Lower leg skin (tissue), 3 donors: ENCODE data around the gene CCN5.

Experiments used
- CTCF ChIP-seq, 3 donors: fragments of 450-650 bp; IDR thresholded peaks; one replicate each; pipeline ENCODE4 v1.5.1; 2016; ENCODE audit warnings: antibody characterized with exemption in 3 of 3, mild to moderate bottlenecking in 3 of 3, moderate library complexity in 2 of 3
- POLR2A ChIP-seq, 2 donors: fragments of 450-650 bp; IDR thresholded peaks; one replicate each; pipeline ENCODE4 v1.6.1; 2016 to 2017; ENCODE audit warnings: antibody characterized with exemption in 2 of 2, mild to moderate bottlenecking in 1 of 2, moderate library complexity in 1 of 2

DNA sequence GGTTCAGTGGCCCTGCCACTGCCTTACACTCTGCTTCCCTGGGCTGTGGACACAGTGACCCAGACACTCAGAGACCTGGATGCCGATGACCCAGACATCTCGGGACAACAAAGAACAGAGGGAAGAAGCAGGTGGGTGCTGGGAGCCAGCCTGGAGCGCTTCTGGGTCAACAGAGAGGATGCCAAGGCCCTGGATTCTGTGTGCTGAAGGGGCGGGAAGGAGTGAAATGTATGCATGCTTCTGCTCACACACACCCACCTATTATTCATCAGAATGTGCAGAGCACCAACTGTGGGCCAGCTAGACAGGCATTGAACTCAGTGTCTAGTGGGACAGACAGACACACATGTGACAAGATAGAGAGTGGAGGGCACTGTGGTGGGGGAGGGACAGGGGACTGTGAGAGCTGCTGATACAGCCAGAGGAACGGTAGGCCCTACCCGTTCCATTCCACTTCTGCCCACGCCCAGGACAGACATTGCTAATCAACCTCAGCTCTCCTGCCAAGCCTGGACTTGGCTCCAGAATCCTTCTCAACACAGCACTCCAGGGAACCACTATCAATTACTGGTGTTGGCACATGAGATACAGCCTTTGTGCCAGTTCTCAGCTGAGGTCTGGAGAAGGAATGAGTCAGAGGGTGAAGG is 50.7 kb downstream of the CCN5 start:
- TF ChIP-seq CTCF (IDR thresholded peaks at IDR 0.05): no peak
- no peak for TF ChIP-seq POLR2A (IDR thresholded peaks at IDR 0.05)
